SK-N-SH (cell line): ENCODE measurements around the gene DDX39B.

Source experiments
- CTCF ChIP-seq: fragments of 200-600 bp; sonication (generic); IDR thresholded peaks from 2 replicates; pipeline ENCODE4 v1.6.1; 2017; ENCODE audit warnings: antibody characterized with exemption, mild to moderate bottlenecking, moderate library complexity
- EP300 ChIP-seq, 2 experiments: IDR thresholded peaks; 2 replicates each; pipeline versions ENCODE4 v1.4.0 to v1.6.1; 2012; ENCODE audit warnings: borderline replicate concordance in 1 of 2, low read depth in 1 of 2, low read length in 1 of 2
- EZH2phosphoT487 ChIP-seq: fragments of 200-600 bp; sonication (generic); IDR thresholded peaks from 2 replicates; pipeline ENCODE4 v1.6.1; 2017; ENCODE audit warnings: low read depth, mixed run types, mild to moderate bottlenecking, antibody characterized with exemption, moderate library complexity, borderline replicate concordance
- FOXJ3 ChIP-seq: sonication (generic); formaldehyde crosslinking; IDR thresholded peaks from 2 replicates; pipeline ENCODE4 v1.5.1; 2020; ENCODE audit warnings: mild to moderate bottlenecking, missing genetic modification reagents
- MXI1 ChIP-seq: IDR thresholded peaks from 2 replicates; pipeline ENCODE4 v1.6.1; 2012; ENCODE audit warnings: mild to moderate bottlenecking, low read depth, low read length, improper control_type of control experiment
- NRF1 ChIP-seq: IDR thresholded peaks from 2 replicates; pipeline ENCODE4 v1.6.1; 2012; ENCODE audit warnings: low read depth, mild to moderate bottlenecking, low read length
- POLR2AphosphoS5 ChIP-seq: IDR thresholded peaks from 2 replicates; pipeline ENCODE4 v1.6.1; 2012; ENCODE audit warnings: low read depth, low read length
- RAD21 ChIP-seq: IDR thresholded peaks from 2 replicates; pipeline ENCODE4 v1.6.1; 2012; ENCODE audit warnings: mild to moderate bottlenecking, low read length
- TAF1 ChIP-seq: IDR thresholded peaks from 2 replicates; pipeline ENCODE4 v1.6.1; 2012; ENCODE audit warnings: low read depth, mild to moderate bottlenecking, low read length, moderate library complexity, borderline replicate concordance
- TEAD4 ChIP-seq: IDR thresholded peaks from 2 replicates; pipeline ENCODE4 v1.4.0; 2012; ENCODE audit warnings: mild to moderate bottlenecking, borderline replicate concordance; ENCODE audit not compliant: insufficient read depth
- TF ChIP-seq, protein P1 (sequence below): IDR thresholded peaks from 2 replicates; pipeline ENCODE4 v1.4.0; 2012; ENCODE audit warnings: low read depth

- TF ChIP-seq CTCF, result no peak
- TF ChIP-seq TAF1, result no peak
- no peak for TF ChIP-seq POLR2AphosphoS5
- no peak for TF ChIP-seq EP300 (IDR thresholded peaks at IDR 0.05; ENCODE audit: borderline replicate concordance in 1 of 2, low read depth in 1 of 2, low read length in 1 of 2)
- no peak for TF ChIP-seq RAD21
- TF ChIP-seq, protein P1, sequence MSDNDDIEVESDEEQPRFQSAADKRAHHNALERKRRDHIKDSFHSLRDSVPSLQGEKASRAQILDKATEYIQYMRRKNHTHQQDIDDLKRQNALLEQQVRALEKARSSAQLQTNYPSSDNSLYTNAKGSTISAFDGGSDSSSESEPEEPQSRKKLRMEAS, result no peak
- no peak for TF ChIP-seq FOXJ3 (CRISPR knock-in tag)
- TF ChIP-seq NRF1, result no peak
- TF ChIP-seq MXI1, result no peak
- TF ChIP-seq EZH2phosphoT487, result no peak
- no peak for TF ChIP-seq TEAD4
These were observed 30.5 kb upstream of the DDX39B start, which contains the start of gene LTA for GRCh38 chr6:31572041-31572911.
